NCI-H1694 treated with DMSO at 0.1 percent for 48 hours (cell line): ENCODE results near the gene MACROD2.

Experiments used
- DNase-seq: peaks from one replicate; lab custom pipeline; 2025; lab: John Stamatoyannopoulos, UW

The MACROD2 gene

GRCh38 chr20:14710951-14711350, 715.6 kb downstream of the MACROD2 start:
- no peak for DNase-seq

GRCh38 chr20:14711652-14712051, 716.3 kb downstream of the MACROD2 start:
- DNase-seq = no peak

- no peak for DNase-seq
Measured at GRCh38 chr20:14712302-14712739, 717.0 kb downstream of the MACROD2 start.

DNA sequence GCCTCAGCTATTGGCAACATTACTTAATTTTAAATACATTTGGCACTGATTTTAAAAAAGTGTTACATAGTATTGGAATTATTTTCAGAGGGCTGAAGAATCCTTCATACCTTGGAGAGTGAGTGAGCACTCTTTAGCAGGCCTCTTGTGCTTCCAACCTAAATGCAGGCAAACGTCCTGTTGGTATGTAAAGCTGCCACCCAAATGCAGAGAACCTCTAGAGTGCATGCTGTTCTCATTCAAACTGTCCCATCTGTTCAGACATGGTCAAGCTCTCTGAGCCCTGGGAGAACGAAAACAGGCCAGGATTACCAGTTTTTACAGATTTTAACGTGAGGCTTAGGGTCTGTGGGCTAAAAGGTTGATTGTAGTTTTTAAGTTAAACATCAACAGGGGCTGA, 720.1 kb downstream of the MACROD2 start:
- no peak for DNase-seq

DNA sequence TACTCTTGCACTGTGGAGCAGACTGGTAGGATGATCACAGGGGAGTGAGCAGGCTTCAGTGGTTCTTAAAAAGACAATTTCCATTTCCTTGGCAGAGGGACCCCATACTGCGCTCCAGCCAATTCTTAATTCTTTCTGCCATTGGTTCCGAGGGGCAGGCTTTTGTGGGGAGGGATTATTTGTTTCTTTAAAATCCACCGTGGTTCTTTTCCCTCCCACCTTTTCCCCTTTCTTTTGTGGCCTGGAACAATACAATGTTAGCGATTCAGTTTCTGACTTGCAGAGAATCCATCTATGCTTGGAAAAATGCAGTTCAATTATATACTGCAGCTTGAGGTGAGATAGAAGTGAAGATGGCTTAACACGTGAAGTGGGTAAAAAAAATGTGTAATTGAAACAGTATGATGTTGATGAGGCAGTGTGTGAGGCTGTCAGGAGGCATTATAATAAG, 721.1 kb downstream of the MACROD2 start:
- no peak for DNase-seq

DNA sequence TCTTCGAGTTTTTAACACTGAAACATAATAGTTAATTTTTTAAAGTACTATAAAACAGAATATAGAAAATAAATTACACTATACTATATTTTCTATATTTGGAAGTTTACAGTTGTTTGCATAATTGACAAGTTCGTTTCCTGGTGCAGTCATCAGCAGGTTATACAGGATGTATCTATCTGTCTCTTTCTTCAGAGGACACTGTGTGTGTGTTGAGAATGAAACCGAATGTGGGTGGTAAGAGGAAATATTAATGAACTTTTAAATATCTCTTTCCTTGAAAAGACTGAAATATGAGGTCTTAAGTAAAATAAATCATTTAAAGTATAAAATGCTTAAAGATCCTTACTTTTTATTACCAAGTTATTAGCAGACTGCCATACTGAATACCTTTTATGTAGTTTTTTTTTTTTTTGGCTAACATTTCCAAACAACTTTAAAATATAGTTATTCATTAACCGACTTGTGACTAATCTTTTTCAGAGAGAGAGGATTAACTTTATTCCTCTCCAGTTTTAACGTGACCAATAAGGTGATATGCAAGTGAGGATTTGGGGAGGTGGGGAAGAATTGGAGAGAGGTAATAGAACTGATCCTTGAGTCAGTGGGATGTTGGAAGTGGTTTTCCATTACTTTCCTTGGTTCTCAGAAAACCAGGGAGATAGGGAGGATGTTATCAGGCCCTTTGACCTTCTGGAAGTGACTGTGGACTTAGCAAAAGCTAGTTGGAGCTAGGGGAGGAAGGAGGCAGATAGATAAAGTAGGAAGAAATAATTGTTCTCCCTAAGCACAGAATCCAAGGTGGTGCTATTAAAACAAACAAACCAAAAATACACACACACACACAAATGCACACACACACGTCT, 722.1 kb downstream of the MACROD2 start:
- DNase-seq = no peak

GRCh38 chr20:14720251-14720650, 724.9 kb downstream of the MACROD2 start:
- DNase-seq = no peak

GRCh38 chr20:14721926-14722452, 726.7 kb downstream of the MACROD2 start:
- DNase-seq = no peak

DNA sequence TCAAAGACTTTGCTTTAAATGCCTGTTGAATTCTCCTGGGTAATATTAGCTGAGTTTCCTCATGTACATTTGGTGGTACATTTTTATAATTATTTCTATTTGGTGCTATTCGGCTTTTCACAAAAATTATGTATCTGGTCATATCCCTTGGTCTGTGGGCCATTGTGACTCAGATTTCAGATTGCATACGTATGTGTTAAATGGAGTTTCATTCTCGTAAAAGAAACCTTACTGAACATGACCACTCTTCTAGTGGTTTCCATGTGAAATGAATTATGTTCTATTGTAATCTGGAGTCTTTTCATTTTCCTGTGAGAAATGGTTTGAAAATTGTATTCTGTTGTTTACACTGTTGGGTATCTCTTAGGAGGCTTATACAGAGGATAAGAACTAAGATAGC, 728.3 kb downstream of the MACROD2 start:
- DNase-seq = no peak

DNA sequence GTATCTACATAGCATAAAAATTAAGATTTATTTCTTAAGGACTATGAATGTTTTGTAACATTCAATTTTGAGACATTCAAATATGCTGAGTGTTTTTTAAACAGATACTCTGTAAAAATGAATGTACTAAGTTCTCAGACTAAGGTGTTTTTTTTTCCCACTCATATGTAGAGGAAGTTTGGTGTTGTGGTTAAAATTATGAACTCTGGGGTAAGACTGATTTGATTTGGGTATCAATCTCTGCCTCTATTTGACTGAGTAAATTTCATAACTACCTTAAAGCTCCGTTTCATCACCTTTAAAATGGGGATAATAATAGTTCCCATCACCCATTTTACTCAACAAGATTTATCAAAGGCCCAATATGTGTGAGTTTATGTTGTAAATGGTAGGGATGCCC, 728.7 kb downstream of the MACROD2 start:
- no peak for DNase-seq

DNA sequence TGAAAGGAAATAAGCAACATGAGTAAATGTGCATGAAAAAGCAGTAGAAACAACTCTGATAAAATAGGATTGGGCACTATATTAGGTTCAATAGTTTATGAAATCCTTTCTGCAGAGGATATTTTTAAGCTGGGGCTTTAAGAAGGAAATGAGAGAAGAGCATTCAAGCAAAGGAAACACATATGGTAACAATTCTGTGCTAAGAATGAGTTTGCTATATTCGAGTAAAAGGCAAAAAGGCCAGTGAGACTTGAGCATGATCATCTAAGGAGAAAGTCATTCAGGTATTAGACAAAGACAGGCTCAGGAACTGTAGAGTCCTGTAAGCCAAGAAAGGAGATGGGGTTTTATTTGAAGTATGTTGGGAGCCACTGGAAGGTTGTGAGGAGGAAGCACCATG, 729.2 kb downstream of the MACROD2 start:
- DNase-seq = no peak

DNA sequence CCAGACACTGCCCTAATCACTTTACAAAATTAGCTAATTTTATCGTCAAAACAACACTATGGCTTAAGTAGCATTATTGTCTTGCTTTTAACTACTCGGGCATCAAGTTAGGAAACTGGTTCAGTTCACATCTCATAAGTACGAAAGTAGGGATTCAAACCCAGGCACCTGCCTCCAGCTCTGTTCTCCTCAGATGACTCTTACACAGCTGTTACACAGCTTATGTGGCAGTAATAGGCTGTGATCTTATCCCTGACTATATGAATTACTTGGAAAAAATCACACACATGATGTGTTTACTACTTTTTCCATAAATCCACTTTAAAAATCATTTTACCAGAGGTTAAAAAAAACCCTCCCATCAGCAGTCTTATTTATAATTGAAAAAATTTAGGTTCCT, 731.3 kb downstream of the MACROD2 start:
- no peak for DNase-seq

DNA sequence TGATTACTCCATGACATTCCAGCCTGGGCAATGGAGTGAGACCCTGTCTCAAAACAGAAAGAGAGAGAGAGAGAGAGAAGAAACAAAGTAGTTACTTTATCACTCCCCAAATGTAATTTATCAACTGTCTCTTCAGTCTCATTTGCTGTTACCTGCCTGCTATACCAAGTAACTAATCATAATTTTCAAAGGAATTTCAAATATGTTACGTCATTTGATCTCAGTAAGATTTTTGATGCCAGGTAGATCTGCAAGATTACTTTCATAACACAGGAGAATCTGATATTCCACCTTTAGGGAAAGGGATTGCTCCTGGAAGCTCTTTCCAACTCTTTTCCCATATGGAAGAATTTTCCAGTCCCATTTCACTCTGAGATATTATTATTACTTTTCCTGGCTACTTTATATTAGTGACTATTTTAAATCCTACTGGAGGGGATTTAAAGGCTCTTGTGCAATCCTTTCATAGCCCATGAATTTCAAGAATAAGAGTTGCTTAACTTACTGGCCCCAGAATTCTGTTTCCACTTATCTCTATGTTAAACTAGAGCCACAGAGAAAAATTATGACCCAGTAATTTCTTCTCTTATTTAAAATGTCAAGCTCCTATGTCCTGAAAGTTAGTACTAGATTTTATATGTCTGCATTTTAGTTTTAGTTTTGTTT, 732.3 kb downstream of the MACROD2 start:
- DNase-seq = no peak

GRCh38 chr20:14729390-14729789, 734.1 kb downstream of the MACROD2 start:
- DNase-seq = no peak

- no peak for DNase-seq
Measured at GRCh38 chr20:14732343-14732742, 737.0 kb downstream of the MACROD2 start.

GRCh38 chr20:14732996-14733395, 737.7 kb downstream of the MACROD2 start:
- no peak for DNase-seq

- no peak for DNase-seq
Measured at GRCh38 chr20:14740380-14740779, 745.1 kb downstream of the MACROD2 start.

GRCh38 chr20:14741616-14742015, 746.3 kb downstream of the MACROD2 start:
- DNase-seq = no peak

DNA sequence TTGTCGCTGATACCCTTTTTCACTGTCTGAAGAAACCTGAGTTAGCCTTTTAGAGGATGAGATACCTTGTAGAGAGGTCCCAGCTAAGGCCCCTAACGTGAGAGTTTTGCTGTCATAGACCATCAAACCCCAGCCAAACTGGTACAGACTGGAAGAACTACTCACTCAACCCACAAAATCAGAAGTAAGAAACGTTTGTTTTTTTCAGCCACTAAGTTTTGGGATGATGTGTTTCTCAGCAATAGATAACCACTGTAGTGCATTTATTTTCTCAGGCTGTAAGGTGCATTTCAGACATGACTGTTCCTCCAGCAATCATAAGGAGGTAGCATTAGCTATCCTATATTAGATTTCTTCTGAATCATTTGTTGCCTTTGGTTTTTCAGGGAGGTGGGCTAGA, 749.4 kb downstream of the MACROD2 start:
- no peak for DNase-seq

- no peak for DNase-seq
Measured at GRCh38 chr20:14745830-14746229, 750.5 kb downstream of the MACROD2 start.

DNA sequence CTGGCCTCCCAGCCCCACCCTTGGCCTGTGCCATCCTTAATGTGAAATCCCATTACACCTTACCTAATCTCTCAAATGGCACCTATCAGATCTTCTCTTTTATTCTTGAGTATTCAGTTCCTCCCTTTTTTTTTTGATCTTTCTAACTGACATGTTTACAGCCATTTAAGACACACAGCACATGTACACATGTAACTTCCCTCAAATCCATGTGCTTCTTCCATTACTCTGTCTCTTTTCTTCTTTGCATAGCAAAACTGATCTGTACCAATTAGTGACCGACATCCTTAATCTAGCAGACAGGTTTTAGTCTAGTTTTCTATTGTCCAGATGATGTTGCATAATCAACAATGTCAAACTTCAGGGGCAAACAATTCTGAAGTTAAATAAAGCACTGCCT, 755.9 kb downstream of the MACROD2 start:
- no peak for DNase-seq

DNA sequence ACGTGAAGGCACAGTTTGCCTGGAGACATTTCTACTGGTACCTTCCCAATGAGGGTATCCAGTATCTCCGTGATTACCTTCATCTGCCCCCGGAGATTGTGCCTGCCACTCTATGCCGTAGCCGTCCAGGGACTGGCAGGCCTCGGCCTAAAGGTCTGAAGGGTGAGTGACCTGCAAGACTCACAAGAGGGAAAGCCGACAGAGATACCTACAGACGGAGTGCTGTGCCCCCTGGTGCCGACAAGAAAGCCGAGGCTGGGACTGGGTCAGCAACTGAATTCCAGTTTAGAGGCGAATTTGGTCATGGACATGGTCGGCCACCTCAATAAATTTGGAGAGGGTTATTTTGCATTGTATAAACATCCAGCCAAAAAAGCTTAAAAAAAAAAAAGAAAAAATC, 762.4 kb downstream of the MACROD2 start:
- no peak for DNase-seq

DNA sequence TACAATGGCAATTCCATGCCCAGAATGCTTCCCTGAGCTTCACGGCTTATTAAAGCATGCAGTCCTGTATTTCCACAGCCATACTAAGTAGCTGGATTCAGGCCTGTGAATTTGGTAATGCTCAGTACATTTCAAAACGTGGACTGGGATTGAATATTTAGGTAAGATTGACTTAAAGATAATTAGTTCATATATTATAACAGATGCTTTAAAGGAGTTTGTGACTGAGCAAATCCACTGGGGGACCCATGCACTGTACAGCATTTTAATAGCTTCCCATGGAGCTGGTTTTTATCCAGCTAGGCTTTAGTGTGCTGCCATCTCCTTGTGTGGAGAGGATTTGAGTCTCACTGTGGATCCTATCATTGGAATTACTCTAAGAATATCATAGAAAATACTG, 763.0 kb downstream of the MACROD2 start:
- DNase-seq = no peak
